ENCODE data around the gene VPS26B. TPM values are rescaled to one million over a fixed set of nuclear protein-coding genes. Genes with fewer than 3 reads are reported as not detected.

VPS26B gene
- total and polyA plus RNA-seq, 2 experiments from 2014 or later, result 10.1 to 29.1 TPM

DNA sequence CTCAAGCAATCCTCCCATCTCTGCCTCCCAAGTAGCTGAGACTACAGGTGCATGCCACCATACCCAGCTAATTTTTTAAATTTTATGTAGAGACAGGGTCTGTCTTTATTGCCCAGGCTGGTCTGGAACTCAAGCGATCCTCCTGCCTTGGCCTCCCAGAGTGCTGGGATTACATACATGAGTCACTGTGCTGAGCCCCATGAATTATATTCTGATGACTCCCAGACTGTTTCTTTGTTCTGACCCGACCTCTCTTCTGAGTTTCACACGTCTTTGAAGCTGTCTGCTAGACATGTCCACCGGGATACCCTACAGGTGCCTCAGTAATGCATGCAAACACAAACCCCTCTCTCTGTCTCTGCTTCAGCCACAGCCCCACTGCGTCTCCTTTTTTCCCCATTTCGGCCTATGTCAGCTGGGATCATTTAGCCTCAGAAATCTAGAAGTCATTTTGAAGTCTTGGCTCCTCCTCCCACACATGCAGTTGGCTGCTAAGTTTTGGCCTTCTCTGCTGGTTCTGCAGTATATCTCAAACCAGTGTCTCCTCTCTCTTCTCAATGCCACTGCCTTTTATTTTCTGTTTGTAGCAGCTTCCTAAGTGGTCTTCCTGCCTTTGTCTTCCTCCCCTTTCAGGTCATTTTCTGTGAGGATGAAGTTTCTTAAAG, 4.8 kb downstream of the VPS26B start:
- ATAC-seq (no peak), DNase-seq (ENCODE audit: low spot score) (no peak)
- TF ChIP-seq, protein P1, sequence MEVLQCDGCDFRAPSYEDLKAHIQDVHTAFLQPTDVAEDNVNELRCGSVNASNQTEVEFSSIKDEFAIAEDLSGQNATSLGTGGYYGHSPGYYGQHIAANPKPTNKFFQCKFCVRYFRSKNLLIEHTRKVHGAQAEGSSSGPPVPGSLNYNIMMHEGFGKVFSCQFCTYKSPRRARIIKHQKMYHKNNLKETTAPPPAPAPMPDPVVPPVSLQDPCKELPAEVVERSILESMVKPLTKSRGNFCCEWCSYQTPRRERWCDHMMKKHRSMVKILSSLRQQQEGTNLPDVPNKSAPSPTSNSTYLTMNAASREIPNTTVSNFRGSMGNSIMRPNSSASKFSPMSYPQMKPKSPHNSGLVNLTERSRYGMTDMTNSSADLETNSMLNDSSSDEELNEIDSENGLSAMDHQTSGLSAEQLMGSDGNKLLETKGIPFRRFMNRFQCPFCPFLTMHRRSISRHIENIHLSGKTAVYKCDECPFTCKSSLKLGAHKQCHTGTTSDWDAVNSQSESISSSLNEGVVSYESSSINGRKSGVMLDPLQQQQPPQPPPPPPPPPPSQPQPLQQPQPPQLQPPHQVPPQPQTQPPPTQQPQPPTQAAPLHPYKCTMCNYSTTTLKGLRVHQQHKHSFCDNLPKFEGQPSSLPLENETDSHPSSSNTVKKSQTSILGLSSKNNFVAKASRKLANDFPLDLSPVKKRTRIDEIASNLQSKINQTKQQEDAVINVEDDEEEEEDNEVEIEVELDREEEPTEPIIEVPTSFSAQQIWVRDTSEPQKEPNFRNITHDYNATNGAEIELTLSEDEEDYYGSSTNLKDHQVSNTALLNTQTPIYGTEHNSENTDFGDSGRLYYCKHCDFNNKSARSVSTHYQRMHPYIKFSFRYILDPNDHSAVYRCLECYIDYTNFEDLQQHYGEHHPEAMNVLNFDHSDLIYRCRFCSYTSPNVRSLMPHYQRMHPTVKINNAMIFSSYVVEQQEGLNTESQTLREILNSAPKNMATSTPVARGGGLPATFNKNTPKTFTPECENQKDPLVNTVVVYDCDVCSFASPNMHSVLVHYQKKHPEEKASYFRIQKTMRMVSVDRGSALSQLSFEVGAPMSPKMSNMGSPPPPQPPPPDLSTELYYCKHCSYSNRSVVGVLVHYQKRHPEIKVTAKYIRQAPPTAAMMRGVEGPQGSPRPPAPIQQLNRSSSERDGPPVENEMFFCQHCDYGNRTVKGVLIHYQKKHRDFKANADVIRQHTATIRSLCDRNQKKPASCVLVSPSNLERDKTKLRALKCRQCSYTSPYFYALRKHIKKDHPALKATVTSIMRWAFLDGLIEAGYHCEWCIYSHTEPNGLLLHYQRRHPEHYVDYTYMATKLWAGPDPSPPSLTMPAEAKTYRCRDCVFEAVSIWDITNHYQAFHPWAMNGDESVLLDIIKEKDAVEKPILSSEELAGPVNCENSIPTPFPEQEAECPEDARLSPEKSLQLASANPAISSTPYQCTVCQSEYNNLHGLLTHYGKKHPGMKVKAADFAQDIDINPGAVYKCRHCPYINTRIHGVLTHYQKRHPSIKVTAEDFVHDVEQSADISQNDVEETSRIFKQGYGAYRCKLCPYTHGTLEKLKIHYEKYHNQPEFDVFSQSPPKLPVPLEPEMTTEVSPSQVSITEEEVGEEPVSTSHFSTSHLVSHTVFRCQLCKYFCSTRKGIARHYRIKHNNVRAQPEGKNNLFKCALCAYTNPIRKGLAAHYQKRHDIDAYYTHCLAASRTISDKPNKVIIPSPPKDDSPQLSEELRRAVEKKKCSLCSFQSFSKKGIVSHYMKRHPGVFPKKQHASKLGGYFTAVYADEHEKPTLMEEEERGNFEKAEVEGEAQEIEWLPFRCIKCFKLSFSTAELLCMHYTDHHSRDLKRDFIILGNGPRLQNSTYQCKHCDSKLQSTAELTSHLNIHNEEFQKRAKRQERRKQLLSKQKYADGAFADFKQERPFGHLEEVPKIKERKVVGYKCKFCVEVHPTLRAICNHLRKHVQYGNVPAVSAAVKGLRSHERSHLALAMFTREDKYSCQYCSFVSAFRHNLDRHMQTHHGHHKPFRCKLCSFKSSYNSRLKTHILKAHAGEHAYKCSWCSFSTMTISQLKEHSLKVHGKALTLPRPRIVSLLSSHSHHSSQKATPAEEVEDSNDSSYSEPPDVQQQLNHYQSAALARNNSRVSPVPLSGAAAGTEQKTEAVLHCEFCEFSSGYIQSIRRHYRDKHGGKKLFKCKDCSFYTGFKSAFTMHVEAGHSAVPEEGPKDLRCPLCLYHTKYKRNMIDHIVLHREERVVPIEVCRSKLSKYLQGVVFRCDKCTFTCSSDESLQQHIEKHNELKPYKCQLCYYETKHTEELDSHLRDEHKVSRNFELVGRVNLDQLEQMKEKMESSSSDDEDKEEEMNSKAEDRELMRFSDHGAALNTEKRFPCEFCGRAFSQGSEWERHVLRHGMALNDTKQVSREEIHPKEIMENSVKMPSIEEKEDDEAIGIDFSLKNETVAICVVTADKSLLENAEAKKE (CRISPR knock-in tag; IDR thresholded peaks at IDR 0.05), result no peak
- no peak for TF ChIP-seq JUNB (IDR thresholded peaks at IDR 0.05; ENCODE audit: unreplicated experiment)
- no peak for TF ChIP-seq CREB1 (CRISPR knock-in tag; IDR thresholded peaks at IDR 0.05; ENCODE audit: low read depth)
- no peak for TF ChIP-seq POLR2AphosphoS5 (IDR thresholded peaks at IDR 0.05; ENCODE audit: low read depth)
- TF ChIP-seq, protein P2, sequence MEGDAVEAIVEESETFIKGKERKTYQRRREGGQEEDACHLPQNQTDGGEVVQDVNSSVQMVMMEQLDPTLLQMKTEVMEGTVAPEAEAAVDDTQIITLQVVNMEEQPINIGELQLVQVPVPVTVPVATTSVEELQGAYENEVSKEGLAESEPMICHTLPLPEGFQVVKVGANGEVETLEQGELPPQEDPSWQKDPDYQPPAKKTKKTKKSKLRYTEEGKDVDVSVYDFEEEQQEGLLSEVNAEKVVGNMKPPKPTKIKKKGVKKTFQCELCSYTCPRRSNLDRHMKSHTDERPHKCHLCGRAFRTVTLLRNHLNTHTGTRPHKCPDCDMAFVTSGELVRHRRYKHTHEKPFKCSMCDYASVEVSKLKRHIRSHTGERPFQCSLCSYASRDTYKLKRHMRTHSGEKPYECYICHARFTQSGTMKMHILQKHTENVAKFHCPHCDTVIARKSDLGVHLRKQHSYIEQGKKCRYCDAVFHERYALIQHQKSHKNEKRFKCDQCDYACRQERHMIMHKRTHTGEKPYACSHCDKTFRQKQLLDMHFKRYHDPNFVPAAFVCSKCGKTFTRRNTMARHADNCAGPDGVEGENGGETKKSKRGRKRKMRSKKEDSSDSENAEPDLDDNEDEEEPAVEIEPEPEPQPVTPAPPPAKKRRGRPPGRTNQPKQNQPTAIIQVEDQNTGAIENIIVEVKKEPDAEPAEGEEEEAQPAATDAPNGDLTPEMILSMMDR (conservative IDR thresholded peaks at IDR 0.05; ENCODE audit: low read depth in 2 of 2), result no peak
- TF ChIP-seq, protein P3, sequence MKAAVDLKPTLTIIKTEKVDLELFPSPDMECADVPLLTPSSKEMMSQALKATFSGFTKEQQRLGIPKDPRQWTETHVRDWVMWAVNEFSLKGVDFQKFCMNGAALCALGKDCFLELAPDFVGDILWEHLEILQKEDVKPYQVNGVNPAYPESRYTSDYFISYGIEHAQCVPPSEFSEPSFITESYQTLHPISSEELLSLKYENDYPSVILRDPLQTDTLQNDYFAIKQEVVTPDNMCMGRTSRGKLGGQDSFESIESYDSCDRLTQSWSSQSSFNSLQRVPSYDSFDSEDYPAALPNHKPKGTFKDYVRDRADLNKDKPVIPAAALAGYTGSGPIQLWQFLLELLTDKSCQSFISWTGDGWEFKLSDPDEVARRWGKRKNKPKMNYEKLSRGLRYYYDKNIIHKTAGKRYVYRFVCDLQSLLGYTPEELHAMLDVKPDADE (IDR thresholded peaks at IDR 0.05), result no peak
- TF ChIP-seq STAT1 (IDR thresholded peaks at IDR 0.05; ENCODE audit: unreplicated experiment), result no peak
- H3K27ac Mint-ChIP-seq, result no peak overlapping the region
- no peak overlapping the region for H2AFZ ChIP-seq
- H3F3A ChIP-seq (replicated peaks; ENCODE audit: low read depth), result 0 out of 2 replicates have a peak, but pooled peaks cover 2% of the 10 kb centered on the region
- peaks cover 40% of the 10 kb centered on the region for H3K79me2 ChIP-seq (replicated peaks; ENCODE audit: insufficient read depth)
- H3K4me1 ChIP-seq (ENCODE audit: insufficient read depth), result peaks cover 6% of the 10 kb centered on the region; the same call in 1 of the 2 replicates
- no peak overlapping the region for H3K4me3 Mint-ChIP-seq
- H3K36me3 Mint-ChIP-seq (ENCODE audit: low read depth), result no peaks in the 10 kb centered on the region
- peaks cover 11% of the 10 kb centered on the region for H3K27me3 Mint-ChIP-seq (ENCODE audit: insufficient read depth, low read depth, poor library complexity)
- H3K27ac ChIP-seq (ENCODE audit: low read depth), result no peak overlapping the region
- H4K20me1 ChIP-seq (replicated peaks; ENCODE audit: insufficient read depth), result peaks cover 16% of the 10 kb centered on the region
- no peaks in the 10 kb centered on the region for H3K36me3 ChIP-seq (ENCODE audit: insufficient read depth)
- peaks cover 13% of the 10 kb centered on the region; the same call in 1 of the 2 replicates for H3K27me3 ChIP-seq (ENCODE audit: insufficient read depth)
- no peaks in the 10 kb centered on the region for H3K9me2 ChIP-seq (ENCODE audit: insufficient read depth)
- no peaks in the 10 kb centered on the region for H3K9me3 Mint-ChIP-seq
- H3K4me1 Mint-ChIP-seq, result peaks cover 15% of the 10 kb centered on the region
- H3K4me2 ChIP-seq, result no peak overlapping the region
- no peak overlapping the region for H3K4me3 ChIP-seq
